GM12878 (cell line): Measurements from ENCODE around the gene VSTM2B. TPM values are rescaled to one million over a fixed set of nuclear protein-coding genes. Genes with fewer than 3 reads are reported as not detected.

ENCODE experiments used
- BACH1 ChIP-seq: fragments of 450-650 bp; IDR thresholded peaks from 2 replicates; pipeline ENCODE4 v1.6.1; 2017; ENCODE audit warnings: mild to moderate bottlenecking, borderline replicate concordance
- CREB1 ChIP-seq: IDR thresholded peaks from 2 replicates; pipeline ENCODE4 v1.6.1; 2012; ENCODE audit warnings: low read depth, mild to moderate bottlenecking, inconsistent platforms
- E4F1 ChIP-seq: fragments of 450-650 bp; IDR thresholded peaks from 2 replicates; pipeline ENCODE4 v1.6.1; 2018; ENCODE audit warnings: borderline replicate concordance, mild to moderate bottlenecking; ENCODE audit not compliant: partially characterized antibody
- ELK1 ChIP-seq: IDR thresholded peaks from 2 replicates; pipeline ENCODE4 v1.6.1; 2012; ENCODE audit warnings: low read depth, low read length, improper control_type of control experiment
- GABPA ChIP-seq: IDR thresholded peaks from 2 replicates; pipeline ENCODE4 v1.6.1; 2014; ENCODE audit warnings: antibody characterized with exemption, low read depth, mild to moderate bottlenecking, inconsistent platforms
- IKZF1 ChIP-seq: fragments of 450-650 bp; conservative IDR thresholded peaks from 2 replicates; pipeline ENCODE4 v1.6.1; 2017; ENCODE audit warnings: antibody characterized with exemption, mild to moderate bottlenecking
- NR2F1 ChIP-seq: fragments of 450-650 bp; conservative IDR thresholded peaks from 2 replicates; pipeline ENCODE4 v1.6.1; 2017; ENCODE audit warnings: mild to moderate bottlenecking
- PBX3 ChIP-seq: IDR thresholded peaks from 2 replicates; pipeline ENCODE4 v1.6.1; 2011; ENCODE audit warnings: mild to moderate bottlenecking, low read depth, low read length, moderate library complexity; ENCODE audit not compliant: insufficient replicate concordance
- RFX5 ChIP-seq: IDR thresholded peaks from 2 replicates; pipeline ENCODE4 v1.6.1; 2011; ENCODE audit warnings: low read depth, low read length, improper control_type of control experiment
- RUNX3 ChIP-seq: IDR thresholded peaks from 2 replicates; pipeline ENCODE4 v1.6.1; 2012; ENCODE audit warnings: low read length, inconsistent platforms
- TAF1 ChIP-seq: IDR thresholded peaks from 2 replicates; pipeline ENCODE4 v1.6.1; 2011; ENCODE audit warnings: mild to moderate bottlenecking, low read depth, low read length, borderline replicate concordance
- ZBED1 ChIP-seq: IDR thresholded peaks from 2 replicates; pipeline ENCODE4 v1.6.1; 2016; ENCODE audit warnings: borderline replicate concordance
- ZNF622 ChIP-seq: fragments of 450-650 bp; IDR thresholded peaks from 2 replicates; pipeline ENCODE4 v1.6.1; 2017; ENCODE audit warnings: mild to moderate bottlenecking, inconsistent platforms
- polyA plus RNA-seq, 11 experiments: library from polyadenylated mRNA; depleted of rRNA in 4 of 11; unstranded in 6 of 11; stranded (reverse) in 5 of 11; fragments of >200 nt; fragmentation: Nextera tagmentation in 4 of 11; fragmentation: Illumina TruSeq in 1 of 11; extraction: Ambion mirVana in 4 of 11; extraction: Trizol in 1 of 11; gene quantifications; 1 replicate in 1 of 11; 2 replicates in 10 of 11; pipeline versions ENCODE4 v1.2.1 to v1.2.3, GENCODE V29; 2011 to 2016; ENCODE audit warnings: inconsistent platforms in 2 of 11, missing spikeins in 2 of 11, low read depth in 1 of 11
- total RNA-seq, 4 experiments: library from RNA; depleted of rRNA in 3 of 4; stranded (reverse); fragments of >200 nt in 3 of 4; fragmentation: Illumina TruSeq in 1 of 4; extraction: Trizol in 1 of 4; gene quantifications; 2 replicates each; pipeline versions ENCODE4 v1.2.1 to v1.2.3, GENCODE V29; 2013 to 2021

The VSTM2B gene
- total and polyA plus RNA-seq, 10 of the 15 experiments (the other 5 are each of a cell fraction or from before 2014, with no cell fraction given), result not detected

- TF ChIP-seq TAF1 (peak; percentile 69), GABPA (peak; percentile 82), BACH1 (no peak), RFX5 (no peak), PBX3 (no peak), CREB1 (peak; percentile 100), RUNX3 (0 out of 2 replicates have a peak, but pooled peaks have one; percentile 40), ZNF622 (no peak), ZBED1 (0 out of 2 replicates have a peak, but pooled peaks have one; percentile 38), E4F1 (peak; percentile 76), ELK1 (peak; percentile 82), NR2F1 (peak; percentile 62; the same call in 1 of the 2 replicates), IKZF1 (peak; percentile 83)
These were observed 80.0 kb downstream of the VSTM2B start, which contains the start of gene POP4 (continued) for GRCh38 chr19:29605653-29606419.
